Sigmoid colon (tissue), 4 donors: ENCODE data around the gene UBE2QL1.

Source experiments
- POLR2A ChIP-seq, 2 donors: fragments of 450-650 bp; IDR thresholded peaks; one replicate each; pipeline ENCODE4 v1.6.1; 2016; ENCODE audit warnings: antibody characterized with exemption in 2 of 2, mild to moderate bottlenecking in 2 of 2, moderate library complexity in 2 of 2
- POLR2AphosphoS5 ChIP-seq, 4 donors: sonication (generic); formaldehyde crosslinking; IDR thresholded peaks; one replicate each; pipeline ENCODE4 v1.6.1; 2017; ENCODE audit warnings: antibody characterized with exemption in 4 of 4

DNA sequence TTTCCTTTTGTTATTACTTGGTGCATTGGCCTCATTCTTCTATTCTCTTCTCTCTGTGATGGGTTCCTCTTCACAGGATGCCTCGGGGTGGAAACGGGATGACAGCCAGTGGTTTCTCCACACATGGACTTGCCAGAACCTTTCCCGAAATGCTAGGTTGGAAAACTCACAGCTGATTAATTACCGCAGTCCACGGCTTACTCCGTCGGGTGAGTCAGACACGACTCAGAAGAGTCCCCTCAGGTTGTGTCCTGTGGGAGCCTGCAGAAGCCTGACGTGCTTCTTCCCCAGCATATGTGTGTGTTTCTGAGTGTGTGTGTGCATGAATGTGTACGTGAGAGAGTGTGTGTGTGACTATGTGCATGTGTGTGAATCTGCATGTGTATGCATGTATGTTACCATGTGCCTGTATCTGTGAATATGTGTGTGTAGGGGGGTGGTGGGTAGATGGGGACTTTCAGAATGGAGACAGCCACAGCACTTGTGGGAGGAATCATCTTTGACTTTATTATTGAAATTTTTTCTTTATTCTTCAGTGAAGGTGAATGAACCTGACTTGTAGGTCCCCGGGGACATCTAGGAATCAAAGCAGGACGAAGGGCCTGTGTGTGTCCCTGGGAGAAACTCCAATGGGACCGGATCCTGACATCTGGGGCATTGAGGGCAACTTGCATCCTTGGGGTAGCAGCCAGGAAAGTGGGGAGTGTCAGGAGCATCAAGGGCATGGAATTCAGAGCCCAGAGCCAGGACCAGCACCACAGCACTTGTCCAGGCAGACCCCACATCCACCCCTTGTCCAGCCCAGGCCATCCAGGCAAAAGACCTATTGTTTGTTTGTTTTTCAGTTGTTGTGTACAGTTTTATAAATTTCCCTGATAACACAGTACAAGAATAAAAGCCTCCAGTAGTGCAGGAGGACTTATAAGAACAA lies 48.4 kb upstream of the UBE2QL1 start:
- TF ChIP-seq POLR2AphosphoS5 (IDR thresholded peaks at IDR 0.05) (no peak), POLR2A (IDR thresholded peaks at IDR 0.05) (no peak)
